ENCODE results near the gene KPTN.

- TF ChIP-seq ZFX (IDR thresholded peaks at IDR 0.05; ENCODE audit: borderline replicate concordance) (no peak), CTCF (IDR thresholded peaks at IDR 0.05) (no peak)
These were observed 8.8 kb upstream of the KPTN start for GRCh38 chr19:47492571-47493377.
